OCI-LY7 (cell line): Measurements from ENCODE around the gene CRTC1.

Experiments used
- CTCF ChIP-seq: fragments of 200-600 bp; sonication (generic); conservative IDR thresholded peaks from 2 replicates; pipeline ENCODE4 v1.5.1; 2014; ENCODE audit warnings: mild to moderate bottlenecking, antibody characterized with exemption, low read length, moderate library complexity, mixed read lengths
- EZH2phosphoT487 ChIP-seq: fragments of 200-600 bp; sonication (generic); IDR thresholded peaks from 2 replicates; pipeline ENCODE4 v1.6.1; 2018; ENCODE audit warnings: low read depth, borderline replicate concordance, mild to moderate bottlenecking, mixed run types, antibody characterized with exemption, low read length, moderate library complexity, mixed read lengths

GRCh38 chr19:18774107-18774506, 90.6 kb downstream of the CRTC1 start:
- no peak for TF ChIP-seq CTCF
- no peak for TF ChIP-seq EZH2phosphoT487
